Measurements from ENCODE around the gene SYT8.
"Not testable (repeated sequence)": the region's sequence is repeated elsewhere in the genome, so short reads cannot be mapped to it uniquely, and the experiment has no call there.

SYT8 gene

DNA sequence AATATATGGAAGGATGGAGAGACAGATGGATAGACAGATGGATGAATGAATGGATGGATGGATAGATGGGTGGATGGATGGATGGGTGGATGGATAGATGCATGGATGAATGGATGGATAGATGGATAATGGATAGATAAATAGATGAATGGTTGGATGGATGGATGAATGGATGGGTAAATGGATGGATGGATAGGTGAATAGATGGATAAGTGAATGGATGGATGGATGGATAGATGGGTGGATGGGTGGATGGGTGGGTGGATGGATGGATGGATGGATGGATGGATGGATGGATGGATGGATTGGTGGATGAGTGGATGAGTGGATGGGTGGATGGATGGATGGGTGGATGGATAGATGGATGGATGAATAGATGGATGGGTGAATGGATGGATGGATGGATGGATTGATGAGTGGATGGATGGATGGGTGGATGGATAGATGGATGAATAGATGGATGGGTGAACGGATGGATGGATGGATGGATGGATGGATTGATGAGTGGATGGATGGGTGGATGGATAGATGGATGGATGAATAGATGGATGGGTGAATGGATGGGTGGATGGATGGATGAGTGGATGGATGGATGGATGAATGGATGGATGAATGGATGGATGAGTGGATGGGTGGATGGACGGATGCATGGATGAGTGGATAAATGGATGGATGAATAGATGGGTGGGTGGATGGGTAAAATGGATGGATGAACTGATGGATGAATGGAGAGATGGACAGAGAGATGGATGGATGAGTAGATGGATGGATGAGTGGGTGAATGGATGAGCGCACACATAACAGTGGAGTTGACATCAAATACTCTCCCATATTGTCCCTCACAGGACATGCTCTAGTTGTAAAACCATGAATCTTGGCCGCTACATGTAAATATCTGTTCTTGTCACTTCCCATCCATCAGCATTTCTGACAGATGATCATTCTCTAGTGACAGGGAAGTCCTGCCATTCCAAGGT lies 26.9 kb downstream of the SYT8 start:
- no peak for DNase-seq

DNA sequence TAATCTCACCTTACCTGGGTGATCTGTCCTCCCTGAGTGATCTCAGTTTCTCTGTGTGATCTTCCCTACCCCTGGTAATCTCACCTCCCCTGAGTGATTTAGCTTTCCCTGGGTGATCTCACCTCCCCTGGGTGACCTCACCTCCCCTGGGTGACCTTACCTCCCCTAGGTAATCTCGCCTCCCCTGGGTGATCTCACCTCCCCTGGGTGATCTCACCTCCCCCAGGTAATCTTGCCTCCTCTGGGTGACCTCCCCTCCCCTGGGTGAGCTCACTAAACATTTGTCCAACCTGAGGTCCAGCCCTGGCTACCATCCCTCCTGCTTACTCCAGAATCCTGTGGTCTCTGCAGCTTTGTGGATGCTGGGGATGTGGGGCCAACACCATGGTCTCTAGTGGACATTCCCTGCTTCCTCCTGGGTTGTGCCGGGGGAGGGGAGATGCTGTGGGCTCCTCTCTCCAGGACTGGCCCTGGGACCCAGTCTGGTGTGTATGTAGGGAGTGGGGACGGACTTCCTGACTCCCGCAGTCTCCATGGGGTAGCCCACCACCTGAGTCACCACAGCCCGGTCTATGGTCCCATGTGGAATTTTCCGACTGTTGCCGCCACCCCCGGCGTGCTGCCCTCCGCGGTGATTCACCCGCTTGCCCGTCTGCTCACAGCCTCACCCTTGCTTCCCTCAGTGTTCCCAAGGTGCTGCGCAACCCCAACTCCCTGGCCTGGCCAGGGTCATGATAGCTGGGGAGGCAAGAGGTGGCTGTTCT lies 28.0 kb downstream of the SYT8 start:
- no peak for DNase-seq

DNA sequence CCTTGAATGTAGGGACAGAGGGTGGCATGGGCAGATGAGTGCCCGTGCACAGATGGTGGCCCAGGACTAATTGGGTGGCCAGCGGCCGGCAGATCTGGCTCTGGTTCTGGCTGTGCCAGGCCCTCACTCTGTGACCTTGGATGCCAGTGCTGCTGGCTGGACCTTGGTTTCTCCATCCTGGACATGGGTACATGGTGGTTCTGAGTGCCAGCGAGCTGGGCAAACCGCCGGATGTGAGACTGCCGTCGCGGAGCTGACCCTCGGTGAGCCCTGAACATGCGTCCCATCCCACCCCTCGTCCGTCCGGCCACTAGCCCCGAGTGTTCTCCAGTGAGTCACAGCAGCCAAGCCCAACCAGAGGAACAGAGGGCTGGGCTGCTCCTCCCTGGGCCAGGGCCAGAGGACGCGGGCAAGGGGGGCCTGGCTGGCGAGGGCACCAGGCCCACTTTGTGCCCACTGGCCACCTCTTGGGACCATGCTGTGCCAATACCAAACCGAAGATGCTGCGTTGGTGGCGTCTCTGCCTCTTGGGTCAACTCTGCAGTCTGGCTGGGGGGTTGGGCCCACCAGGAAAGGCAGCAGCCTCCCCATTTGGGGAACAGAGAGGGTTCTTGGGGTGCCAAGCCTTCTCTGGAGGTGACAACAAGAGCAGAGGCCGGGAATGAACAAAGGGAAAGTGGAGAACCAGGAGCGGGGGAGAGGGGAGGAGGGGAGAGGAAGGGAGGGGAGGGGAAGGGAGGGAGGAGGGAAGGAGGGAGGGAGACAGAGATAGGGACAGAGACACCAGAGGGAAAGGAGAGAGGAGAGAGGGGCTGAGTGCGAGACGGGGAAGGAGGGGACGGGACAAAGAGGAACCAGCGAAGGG lies 28.8 kb downstream of the SYT8 start:
- DNase-seq, result no peak

DNA sequence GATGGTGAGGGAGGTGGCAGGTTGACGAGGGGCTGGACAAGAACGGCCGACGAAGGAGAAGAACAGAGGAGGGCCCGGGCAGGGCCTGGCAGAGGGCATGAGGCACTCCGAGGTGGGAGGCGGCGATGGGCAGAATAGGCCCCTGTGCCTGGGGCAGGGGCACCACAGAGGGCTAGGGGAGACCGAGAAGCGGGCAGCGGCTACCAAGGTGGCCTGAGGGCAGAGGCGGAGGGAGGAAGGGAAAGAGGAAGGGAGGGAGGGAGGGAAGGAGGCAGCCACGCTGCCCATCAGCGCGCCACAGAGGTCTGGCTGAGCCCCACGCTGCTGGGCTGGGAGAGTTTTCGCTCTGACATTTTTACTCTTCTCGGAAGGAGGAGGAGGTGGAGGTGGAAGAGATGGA lies 29.4 kb downstream of the SYT8 start:
- no peak for DNase-seq

DNA sequence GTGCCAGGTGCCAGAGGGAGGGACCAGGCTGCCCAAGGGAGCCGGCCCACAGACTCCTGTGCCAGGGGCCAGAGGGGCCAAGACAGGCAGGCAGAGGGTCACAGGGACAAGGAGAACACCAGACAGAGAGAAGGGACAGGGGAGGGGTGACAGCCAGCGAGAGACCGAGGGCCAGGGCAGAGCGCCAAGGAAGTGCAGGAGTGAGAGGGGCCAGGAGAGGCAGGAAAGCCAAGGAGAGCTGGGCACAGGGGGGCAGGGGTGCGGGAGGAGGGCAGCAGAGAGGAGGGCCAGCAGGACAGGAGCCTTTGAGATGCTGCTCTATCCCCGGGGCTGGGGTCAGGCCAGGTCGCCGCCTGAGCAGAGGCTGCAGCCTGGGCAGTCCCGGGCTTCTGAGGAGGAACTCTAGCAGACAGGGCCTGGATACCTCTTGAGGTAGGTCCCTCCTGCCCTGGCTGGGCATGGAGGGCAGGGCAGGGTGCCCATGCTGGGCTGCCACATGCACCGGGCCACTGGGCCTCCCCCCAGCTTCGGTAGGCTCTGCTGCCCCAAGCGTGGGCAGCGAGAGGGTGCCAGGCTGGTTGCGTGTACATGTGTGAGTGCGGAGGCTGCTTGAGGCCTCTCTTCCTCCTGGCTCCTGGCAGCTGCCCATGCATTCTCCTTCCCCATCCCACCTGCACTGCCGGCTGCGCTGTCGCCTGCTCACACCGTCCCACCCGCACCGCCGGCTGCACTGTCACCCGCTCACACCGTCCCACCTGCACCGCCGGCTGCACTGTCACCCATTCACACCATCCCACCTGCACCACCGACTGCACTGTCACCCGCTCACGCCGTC lies 30.3 kb downstream of the SYT8 start:
- DNase-seq, result no peak

DNA sequence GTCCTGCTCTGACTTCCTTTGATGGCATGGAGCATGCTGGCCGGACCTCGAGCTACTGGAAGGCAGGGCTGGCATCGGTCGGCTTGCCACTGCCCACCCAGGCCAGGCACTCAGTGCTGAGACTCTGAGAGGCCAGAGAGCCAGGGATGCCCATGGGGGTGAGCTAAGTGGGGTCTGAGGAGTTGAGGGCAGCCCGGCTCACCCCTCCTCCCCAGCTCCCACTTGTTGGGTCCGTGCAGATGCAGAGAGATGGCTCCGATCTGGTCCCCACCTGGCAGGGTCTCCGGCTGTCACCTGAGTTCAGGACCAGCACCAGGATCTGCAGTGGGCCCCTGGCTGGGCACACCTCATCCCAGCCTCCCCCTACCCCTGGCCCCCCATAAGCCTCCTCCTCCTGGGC lies 31.4 kb downstream of the SYT8 start:
- DNase-seq, result no peak

DNA sequence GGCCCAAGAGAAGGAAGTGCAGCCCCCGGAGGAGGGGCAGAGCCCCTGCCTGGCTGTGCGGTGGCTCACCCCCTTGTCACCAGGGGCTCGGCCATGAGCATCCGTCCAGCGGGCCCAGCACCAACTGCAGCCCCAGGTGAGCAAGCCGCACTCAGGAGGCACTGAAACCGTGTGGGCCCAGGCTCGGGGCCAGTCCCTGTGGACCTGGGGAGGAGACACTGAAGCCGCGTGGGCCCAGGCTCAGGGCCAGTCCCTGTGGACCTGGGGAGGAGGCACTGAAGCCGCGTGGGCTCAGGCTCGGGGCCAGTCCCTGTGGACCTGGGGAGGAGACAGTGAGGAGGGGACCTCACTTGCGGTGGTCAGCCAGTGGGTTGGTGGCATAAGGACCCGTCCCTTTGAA lies 32.0 kb downstream of the SYT8 start:
- no peak for DNase-seq

DNA sequence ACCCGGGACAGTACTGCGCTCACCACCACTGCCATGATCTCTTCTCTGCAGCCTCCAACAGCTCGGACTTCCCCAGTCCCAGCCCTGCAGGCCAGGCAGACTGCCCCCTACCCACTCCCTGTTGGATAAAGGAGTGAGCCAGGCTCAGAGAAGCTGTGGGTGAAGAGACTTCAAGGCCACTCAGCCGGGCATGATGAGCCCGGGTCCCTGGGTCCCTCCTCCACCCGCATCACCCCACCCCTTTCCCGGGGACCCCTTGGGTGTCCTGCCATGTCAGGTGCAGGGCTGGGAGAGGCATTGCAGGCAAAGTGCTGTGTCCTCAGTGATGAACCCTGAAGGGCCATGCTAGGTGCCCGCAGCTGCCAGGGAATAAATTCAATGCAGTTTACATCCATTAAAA lies 32.6 kb downstream of the SYT8 start:
- DNase-seq, result no peak

DNA sequence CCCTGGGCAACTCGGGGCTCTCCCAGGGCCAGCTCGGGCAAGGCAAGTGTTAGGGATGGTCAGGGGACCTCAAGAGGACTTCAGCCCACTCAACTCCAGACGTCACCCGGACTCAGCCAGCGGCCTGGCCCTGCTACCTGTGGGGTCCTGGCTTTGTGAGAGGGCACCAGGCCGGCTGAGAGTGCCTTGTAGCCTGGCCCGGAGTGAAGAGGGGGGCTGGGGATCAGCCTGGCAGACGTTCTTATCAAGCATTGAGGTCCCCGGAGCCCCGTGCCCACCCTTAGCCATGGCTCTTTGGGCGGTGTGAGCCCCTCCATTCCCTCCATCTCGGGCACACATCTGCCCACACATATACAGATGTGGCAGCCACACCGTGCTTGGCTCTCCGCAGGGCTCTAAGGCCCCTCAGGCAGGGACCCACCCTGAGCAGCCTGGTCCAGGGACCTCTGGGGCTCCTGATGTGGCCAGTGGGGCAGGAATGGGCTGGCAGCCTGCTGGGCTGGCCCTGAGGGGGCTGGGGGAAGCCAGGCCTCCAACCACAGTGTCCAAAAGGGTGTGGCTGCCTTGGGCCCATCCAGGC lies 33.4 kb downstream of the SYT8 start:
- DNase-seq, result no peak

DNA sequence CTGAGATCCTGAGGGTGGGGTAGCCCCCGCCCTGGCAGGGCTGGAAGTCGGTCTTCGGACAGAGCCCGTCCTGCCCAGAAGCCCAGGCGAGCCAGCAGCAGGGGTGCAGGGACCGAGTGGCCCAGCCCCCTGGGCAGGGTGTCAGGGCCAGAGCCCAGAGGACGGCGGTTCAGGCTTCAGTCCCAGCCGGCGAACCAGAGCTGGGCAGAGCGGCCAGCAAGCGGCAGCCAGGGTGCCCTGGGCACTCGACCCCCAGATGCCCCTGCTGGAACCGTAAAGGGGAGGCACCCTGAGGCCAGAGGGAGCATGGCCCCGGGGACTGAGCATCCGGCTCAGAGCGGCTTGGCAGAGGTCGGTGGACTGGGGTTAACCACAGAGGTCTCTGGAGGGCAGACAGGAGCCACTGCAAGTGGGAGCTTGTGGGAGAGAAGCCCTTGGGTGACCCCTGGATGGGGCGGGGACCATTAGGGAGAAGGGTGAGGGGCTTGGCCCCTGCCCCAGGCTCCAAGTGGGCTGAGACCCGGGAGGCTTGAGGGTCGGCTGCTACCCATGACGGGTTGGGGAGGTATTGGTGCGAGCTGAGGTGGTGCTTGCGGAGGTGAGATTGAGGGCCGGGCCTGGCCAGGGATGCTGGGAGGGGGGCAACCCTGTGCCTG lies 34.0 kb downstream of the SYT8 start:
- DNase-seq, result no peak

DNA sequence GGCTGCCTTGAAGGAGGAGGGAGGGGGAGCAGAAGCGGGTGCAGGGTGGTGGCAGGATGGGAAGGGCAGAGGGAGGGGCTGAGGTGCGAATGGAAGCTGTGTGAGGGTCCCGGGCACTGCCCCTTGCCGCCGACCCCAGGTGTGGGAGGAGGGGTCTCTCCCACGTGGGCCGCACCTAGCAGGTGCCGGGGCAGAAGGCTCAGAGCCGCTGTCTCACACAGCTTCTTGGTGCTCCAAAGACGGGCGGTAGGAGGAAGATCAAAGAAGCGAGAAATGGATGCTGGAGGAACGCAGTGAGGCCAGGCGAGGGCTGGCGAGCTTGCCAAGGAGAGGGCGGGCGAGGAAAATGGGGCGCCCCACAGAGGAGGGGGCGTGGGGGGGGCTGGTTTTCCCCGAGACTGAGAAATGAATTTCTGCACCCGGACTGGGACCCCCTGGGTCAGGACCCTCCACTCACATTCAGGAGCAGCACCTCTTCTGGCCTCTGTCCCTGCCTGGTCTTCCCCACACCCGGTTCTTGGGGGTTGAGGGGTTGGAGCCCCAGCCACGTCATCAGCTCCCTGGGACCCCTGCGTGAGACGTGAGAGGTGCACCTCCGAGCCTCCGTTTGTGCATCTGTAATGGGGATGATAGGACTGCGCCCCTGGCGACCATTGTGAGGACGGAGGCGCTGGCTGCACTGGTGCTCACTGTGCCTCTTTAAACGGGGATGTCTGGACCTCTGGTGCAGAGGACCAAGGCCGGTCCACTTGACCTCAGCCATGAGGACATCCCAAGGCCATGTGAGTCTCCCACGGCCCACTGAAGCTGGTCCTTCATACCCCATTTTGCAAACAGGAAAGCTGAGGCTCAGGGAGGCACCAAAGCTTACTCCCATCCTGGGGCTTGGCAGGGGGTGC lies 34.9 kb downstream of the SYT8 start:
- no peak for DNase-seq

DNA sequence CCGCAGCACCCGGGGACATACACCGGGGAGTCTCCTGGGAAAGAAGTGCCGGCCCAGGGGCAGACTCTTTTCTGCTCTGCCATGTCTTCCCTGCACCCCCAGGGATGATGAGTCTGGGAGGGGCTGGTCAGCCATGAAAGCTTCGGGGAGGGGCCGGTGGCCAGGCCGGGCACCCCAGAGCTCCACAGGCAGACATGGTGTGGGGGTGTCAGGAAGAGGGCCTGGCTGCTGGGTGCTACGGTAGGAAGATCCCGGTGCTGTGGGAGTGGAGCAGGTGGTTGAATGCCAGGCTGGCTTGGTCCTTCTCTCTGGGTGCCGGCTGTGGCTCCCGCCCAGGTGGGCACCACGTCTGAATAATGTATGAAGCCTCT lies 35.5 kb downstream of the SYT8 start:
- DNase-seq, result no peak

DNA sequence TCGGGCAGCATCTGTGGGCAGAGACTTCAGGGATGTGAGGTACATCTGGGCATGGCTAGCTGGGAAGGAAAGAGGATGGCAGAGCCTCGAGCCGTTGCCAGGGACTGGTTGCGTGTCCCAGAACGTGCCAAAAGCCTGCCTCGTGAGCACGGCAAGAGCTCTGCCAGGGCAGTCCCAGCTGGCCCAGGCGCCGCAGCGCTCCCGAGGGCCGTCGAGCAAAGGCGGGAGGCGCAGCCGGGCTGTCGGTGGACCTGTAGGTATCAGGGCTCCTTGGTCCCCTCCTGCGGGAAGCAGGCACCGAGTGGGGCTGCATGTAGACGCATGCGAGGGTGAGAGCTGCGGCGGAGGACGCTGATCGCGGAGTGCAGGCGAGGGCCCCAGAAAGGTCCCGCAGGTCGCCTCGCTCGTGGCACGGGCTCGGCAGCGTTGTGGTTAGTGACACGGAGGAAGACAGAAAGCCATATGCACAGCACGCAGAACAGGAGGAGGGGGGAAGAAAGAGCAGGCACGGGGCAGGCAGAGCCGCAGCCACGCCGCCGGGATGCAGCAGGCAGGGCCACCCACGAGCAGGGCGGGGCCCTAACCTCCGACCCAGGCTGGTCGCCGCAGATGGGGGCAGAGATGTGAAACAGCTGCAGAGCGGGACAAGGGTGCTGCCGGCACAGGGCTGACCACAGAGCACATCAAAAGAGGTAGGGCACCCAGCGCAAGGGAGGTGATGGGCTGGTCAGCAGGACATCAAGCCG lies 36.1 kb downstream of the SYT8 start:
- peak; percentile 50 for DNase-seq

DNA sequence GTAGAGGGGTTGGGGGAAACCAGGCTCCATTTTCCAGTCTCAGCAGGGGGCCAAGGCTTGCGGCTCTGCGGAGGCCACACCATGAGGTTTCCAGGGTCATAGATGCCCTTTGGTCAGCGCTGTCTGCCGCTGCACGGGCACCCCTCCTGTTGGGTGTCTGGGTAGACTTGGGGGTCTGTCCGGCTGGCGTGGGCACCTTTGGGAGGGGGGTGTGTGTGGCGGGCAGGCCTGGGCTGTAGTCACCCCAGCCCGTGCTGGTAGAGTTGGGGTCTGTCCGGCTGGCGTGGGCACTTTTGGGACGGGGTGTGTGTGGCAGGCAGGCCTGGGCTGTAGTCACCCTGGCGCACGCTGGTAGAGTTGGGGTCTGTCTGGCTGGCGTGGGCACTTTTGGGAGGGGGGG lies 36.7 kb downstream of the SYT8 start:
- peak; percentile 9 for DNase-seq

DNA sequence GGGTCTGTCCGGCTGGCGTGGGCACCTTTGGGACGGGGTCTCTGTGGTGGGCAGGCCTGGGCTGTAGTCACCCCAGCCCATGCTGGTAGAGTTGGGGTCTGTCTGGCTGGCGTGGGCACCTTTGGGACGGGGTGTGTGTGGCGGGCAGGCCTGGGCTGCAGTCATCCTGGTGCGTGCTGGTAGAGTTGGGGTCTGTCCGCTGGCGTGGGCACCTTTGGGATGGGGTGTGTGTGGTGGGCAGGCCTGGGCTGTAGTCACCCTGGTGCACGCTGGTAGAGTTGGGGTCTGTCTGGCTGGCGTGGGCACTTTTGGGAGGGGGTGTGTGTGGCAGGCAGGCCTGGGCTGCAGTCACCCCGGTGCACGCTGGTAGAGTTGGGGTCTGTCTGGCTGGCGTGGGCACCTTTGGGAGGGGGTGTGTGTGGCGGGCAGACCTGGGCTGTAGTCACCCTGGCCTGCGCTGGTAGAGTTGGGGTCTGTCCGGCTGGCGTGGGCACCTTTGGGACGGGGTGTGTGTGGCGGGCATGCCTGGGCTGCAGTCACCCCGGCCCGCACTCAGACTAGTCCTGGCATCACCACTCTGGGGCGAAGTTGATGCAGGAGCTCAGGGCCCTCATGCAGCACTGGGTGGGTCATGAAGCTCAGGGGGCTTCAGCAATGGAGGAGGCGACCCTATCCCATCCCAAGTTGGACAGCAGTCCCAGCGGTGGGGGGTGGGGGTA lies 37.6 kb downstream of the SYT8 start:
- peak; percentile 7 for DNase-seq

DNA sequence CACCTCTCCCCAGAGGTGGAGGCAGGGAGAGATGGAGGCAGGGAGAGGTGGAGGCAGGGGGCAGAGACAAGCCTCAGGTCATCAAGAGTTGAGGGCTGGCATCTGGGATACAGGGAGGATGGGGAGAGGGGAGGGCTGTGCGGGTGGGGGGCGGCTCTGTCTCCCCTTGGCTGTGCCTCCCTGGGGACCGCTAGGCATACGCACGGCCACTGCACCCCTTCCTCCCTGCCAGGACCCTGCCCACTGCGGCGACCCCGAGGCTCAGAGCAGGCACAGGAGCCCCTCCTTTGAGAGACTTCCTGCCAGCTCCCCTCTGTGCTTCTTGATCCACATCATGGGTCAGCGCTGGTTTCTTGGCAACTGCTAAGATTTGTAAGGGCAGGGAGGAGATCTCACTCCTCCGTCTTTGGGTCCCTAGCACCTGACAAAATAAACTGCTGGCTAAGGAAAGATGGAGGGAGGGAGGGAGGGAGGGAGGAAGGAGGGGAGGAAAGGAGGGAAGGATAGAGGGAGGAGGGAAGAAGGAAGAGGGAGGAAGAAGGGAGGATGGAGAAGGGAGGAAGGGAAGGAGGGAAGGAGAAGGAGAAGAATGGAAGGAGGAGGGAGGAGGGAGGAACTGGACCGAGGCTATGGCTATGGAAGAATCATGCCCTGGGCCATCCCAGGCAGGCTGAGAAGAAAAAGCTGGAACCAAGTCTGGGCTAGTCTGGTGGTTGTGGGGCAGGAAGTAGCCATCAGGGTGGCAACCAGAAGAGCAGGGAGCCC lies 38.4 kb downstream of the SYT8 start:
- DNase-seq, result peak; percentile 9

DNA sequence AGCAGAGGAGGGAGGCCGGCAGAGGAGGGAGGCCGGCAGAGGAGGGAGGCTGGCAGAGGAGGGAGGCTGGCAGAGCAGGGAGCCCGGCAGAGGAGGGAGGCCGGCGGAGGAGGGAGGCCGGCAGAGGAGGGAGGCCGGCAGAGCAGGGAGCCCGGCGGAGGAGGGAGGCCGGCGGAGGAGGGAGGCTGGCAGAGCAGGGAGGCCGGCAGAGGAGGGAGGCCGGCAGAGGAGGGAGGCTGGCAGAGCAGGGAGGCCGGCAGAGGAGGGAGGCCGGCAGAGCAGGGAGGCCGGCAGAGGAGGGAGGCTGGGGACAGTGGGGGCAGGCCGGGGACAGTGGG lies 39.0 kb downstream of the SYT8 start:
- not testable (repeated sequence) for DNase-seq

Measured in activated naive CD4-positive, alpha-beta T cell treated with anti-CD3 and anti-CD28 coated beads, Interleukin-2, amount 50 U/mL, for 16 hours (primary cell).